HG03045 (cell line): Measurements from ENCODE around the gene SBSN.

Experiments used
- ATAC-seq: cut with Tn5 transposase; IDR thresholded peaks from one replicate; pipeline ENCODE4 v1.9.1; 2021; ENCODE audit warnings: mild to moderate bottlenecking, moderate library complexity; ENCODE audit not compliant: unreplicated experiment

SBSN gene

GRCh38 chr19:35509861-35510625, 18.1 kb downstream of the SBSN start:
- no peak for ATAC-seq

GRCh38 chr19:35509018-35509652, 19.0 kb downstream of the SBSN start:
- ATAC-seq, result no peak

- no peak for ATAC-seq
These were observed 20.0 kb downstream of the SBSN start for GRCh38 chr19:35508129-35508528.

DNA sequence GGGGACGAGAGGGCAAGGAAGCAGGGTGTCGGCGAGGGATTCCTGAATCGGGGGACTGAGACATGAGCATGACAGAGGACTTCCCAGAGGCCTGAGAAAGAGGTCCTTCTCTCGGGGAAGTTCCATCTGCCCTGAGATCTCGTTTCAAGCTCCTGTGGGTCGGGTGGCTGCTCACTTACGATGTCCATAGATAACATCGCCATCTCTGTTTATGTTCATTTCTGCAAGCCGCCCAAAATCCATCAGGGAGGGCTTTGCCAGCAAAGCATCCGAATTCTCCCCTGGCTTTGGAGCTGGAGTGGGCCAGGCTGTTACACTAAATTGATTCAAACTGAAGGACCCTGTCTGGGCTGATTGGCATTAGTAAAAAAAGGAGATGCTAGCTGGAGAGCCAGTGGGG, 20.6 kb downstream of the SBSN start:
- ATAC-seq, result no peak

DNA sequence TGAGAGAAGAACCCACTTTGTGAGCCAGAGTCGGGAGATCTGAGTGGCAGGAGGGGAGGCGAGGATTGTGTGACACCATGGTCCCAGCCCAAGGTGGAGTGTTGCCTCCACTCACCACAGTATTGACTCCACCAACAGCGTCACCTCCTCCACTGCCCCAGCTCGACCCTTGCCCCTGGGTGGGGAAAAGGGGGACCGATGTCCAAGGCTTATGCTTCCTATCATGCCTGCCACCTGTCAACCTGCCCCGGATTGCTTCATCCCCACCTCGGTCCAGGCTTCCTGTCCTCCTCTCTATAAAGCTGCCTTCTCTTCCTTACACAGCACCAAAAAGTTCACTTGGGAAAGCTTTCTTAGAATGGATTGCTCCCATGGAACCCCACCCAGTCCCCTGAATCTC, 22.1 kb downstream of the SBSN start:
- ATAC-seq, result no peak

DNA sequence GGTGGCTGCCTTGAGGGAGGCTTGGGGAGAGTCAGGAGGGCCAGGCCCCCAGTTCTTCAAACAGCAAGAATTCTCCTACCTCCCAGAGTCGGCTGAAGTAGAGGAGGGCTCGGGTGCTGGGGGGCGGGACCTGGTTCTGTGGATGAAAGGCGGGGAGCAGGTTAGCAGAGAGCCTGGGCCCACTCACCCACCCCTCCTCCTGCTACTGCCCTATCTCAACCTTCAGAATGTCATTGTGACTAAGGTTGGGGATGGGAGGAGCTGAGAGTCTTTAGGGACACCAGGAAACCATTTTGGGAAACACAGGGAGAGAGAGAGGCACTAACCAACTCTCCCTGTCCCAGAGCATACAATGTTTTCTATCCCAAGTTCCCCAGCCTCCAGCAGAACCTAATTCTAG, 25.4 kb downstream of the SBSN start:
- ATAC-seq, result no peak

GRCh38 chr19:35501684-35502083, 26.4 kb downstream of the SBSN start:
- ATAC-seq, result no peak

- ATAC-seq, result no peak
These were observed 27.5 kb downstream of the SBSN start for GRCh38 chr19:35500611-35501010.

DNA sequence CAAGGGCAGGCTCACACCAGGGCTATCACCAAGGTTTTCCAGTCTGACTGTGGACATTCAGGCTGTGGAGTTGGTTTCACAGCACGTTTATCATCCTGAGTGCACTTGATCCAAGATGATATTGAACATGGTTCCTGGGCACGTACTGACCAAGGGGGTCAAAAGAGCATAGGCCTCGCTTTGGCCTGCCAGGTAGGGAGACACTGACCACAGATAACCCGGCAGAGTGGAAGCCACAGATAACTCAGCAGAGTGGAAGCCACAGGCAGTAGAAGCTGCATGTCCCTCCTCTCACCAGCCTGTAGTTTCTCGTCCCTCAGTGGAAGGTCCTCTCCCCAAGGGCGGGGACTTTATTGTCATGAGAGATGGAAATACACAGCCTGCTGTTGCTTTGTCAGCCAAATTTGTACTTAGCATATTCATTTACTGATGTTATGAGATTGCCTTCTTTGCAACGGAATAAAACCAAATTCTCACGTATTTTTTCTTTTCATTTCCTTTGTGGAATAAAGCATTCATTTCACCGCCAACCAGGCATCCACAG, 29.1 kb downstream of the SBSN start:
- no peak for ATAC-seq

DNA sequence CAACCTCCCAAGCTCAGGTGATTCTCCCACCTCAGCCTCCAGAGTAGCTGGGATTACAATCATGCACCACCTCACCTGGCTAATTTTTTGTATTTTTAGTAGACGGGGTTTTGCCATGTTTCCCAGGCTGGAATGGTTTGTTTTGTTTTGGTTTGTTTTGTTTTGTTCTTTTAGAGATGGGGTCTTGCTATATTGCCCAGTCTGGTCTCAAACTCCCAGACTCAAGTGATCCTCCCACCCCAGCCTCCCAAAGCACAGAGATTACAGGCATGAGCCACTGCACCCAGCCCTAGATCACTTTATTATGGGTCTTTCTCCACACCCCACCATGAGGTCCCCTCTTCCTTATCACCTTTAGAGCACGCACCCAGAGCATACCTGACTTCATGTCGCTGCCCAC, 29.9 kb downstream of the SBSN start:
- ATAC-seq, result no peak

DNA sequence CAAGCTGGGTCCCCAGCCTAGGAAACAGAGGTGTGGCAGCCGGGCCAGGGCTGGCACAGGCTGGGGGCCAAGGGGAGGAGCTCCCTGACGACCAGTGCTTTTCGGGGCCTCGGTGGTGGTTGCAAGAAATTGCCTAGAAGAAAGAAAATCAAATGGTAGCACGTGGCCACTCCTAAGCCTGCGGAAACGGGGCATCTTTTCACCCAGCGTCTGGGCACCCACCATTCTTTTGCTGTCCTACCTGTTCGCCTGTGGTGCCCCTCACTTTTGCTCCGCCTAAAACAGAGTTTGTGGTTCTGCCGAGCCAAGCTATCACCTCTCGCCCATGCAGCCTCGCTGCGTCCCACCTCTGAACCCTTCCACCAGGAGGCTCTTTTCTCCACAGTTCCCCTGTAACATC, 30.7 kb downstream of the SBSN start:
- no peak for ATAC-seq

DNA sequence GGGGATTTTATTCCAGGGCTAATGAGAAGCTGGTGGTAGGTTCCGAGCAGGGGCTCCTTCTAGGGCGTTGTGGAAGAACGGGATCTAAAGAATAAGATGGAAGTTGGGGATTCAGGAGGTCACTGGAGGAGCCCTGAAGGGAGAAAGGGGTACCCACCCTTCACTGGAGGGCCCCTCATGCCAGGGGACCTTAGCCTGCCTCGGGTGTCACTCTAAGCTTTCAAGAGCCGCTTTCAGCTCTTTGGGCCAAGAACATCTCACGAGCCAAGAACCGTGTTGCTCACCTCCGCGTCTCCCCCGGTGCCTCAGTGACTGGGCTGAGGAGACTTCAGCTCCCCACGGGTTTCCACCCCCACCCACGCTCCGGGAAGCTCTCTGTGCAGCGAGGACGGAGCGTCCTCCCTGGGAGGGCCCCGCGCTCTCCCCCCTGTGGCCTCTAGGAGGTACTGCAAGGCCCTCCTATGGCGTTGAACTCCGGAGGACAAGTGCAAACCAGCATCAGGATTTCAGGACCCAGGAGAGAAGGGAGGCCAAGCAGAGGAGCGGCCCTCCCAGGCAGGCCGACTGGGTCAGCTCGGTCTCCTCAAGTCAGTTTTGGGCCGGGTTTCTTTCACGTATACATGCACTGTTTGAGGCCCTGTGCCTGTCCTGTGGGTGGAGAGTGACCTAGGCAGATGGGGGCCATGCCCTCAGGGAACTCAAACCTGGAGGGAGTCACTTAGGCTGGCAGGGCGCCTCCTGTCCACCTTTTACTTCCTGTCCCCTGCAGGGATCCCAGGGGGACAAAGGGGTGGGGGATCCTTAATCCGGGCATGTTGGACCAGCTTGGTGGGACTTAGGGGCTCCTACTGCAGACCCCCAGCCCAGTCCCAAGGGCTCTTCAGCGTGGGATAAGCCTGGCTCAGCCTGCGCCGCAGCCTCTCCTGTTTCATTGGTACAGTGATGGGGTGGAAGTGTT, 32.7 kb downstream of the SBSN start:
- no peak for ATAC-seq

DNA sequence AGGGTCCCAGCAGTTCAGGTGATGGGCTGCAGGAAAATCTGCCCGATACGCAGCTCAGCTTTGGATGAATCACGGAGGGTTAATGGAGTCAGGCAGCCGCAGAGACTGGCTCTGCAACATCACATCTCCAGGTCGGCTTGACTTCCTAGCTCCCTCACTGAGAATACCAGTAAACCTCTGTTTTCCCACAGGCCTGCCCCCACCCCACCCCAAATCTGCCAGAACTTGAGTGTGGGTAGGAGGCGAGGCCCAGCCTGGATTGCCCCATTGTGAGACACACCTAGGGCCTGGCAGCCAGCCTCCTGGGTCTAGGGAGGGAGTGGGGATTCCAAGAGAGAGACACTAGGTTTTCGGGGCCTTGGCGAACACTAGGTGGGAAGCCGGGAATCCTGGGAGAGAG, 34.1 kb downstream of the SBSN start:
- ATAC-seq, result no peak

GRCh38 chr19:35491836-35492360, 36.2 kb downstream of the SBSN start:
- ATAC-seq, result no peak

DNA sequence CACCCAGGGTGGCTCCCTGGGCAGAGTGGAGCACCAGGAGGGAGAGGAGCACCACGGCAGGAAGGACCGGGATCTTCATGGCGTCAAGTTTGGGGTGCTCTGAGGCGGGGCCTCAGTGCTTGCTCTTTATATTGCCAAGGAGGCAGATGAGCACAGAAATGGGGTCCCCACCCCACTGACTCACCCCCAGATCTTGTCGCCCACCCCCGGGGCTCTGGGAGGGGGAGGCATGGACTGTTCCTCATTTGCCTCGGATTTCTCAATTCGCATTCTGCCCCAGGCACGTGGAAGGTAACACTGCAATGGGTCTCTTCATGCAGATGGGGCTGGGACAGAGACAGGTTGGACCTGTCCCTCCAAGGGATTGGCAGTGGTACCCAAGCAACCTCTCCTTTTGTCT, 37.7 kb downstream of the SBSN start, which contains the start of gene KRTDAP:
KRTDAP (minus strand) TSS at position 101 of the 400 bp plus-strand sequence; CDS start at position 79, 22 bp downstream.
- ATAC-seq, result no peak

- ATAC-seq, result no peak
These were observed 39.4 kb downstream of the SBSN start for GRCh38 chr19:35488677-35489076.

- ATAC-seq, result no peak
These were observed 40.4 kb downstream of the SBSN start for GRCh38 chr19:35487656-35488182.

GRCh38 chr19:35486268-35486708, 41.8 kb downstream of the SBSN start:
- no peak for ATAC-seq

- no peak for ATAC-seq
These were observed 43.7 kb downstream of the SBSN start for GRCh38 chr19:35484252-35485036.

GRCh38 chr19:35483089-35483488, 45.0 kb downstream of the SBSN start:
- no peak for ATAC-seq
